Ovary (tissue), 9 donors: ENCODE measurements around the gene TNP2. TPM values are rescaled to one million over a fixed set of nuclear protein-coding genes. Genes with fewer than 3 reads are reported as not detected.

Source experiments
- DNase-seq, 5 donors: peaks; one replicate each; pipeline ENCODE4 v3.0.0-alpha.2; 2019 to 2020
- H3K27ac ChIP-seq, 2 donors: fragments of 200-600 bp; one replicate each; pipeline versions ENCODE4 v1.5.1 to v1.8.0; 2019 to 2022
- H3K27me3 ChIP-seq: fragments of 200-600 bp; one replicate; pipeline ENCODE4 v1.8.0; 2022
- H3K36me3 ChIP-seq: fragments of 200-600 bp; sonication (generic); one replicate; pipeline ENCODE4 v1.5.1; 2019
- H3K4me1 ChIP-seq: one replicate; pipeline ENCODE4 v1.8.1; 2013; ENCODE audit warnings: mild to moderate bottlenecking, moderate library complexity; ENCODE audit not compliant: insufficient read depth
- H3K4me3 ChIP-seq: fragments of 200-600 bp; sonication (generic); one replicate; pipeline ENCODE4 v1.5.1; 2017
- H3K9me3 ChIP-seq, 2 donors: fragments of 200-600 bp in 1 of 2; sonication (generic) in 1 of 2; one replicate each; pipeline versions ENCODE4 v1.5.1 to v1.8.1; 2013 to 2019; ENCODE audit warnings: mild to moderate bottlenecking in 1 of 2, moderate library complexity in 1 of 2
- EP300 ChIP-seq: sonication (generic); formaldehyde crosslinking; IDR thresholded peaks from one replicate; pipeline ENCODE4 v1.6.1; 2017; ENCODE audit warnings: antibody characterized with exemption
- POLR2A ChIP-seq: fragments of 450-650 bp; IDR thresholded peaks from one replicate; pipeline ENCODE4 v1.6.1; 2017; ENCODE audit warnings: antibody characterized with exemption, mild to moderate bottlenecking, moderate library complexity
- WGBS, 3 donors: extraction: QIAGEN DNeasy Blood & Tissue Kit in 1 of 3; methylation state at CpG; one replicate each; pipeline versions ENCODE4 v1.1.5 to v1.1.7; 2013 to 2017; 5-methylcytosine and 5-hydroxymethylcytosine counted together
- intact Hi-C, 4 donors: fragments of 100-400 bp; cut with DNase I; formaldehyde crosslinking; loops; one replicate each; pipeline versions ENCODE4 v1.11.0 to v1.15.1; 2022 to 2023
- polyA plus RNA-seq, 2 donors: library from polyadenylated mRNA; stranded (reverse); fragments of 200-250 nt in 1 of 2; fragments of 350-450 nt in 1 of 2; fragmentation: Illumina TruSeq in 1 of 2; extraction: RNeasy Lipid Tissue Mini Kit (QIAGEN cat#74804) in 1 of 2; gene quantifications; one replicate each; pipeline ENCODE4 v1.2.3, GENCODE V29; 2013 to 2014
- total RNA-seq, 7 donors: library from RNA; depleted of rRNA in 2 of 7; stranded (reverse); fragments of >200 nt in 2 of 7; fragmentation: NEBNext Ultra II Directional in 3 of 7; extraction: Animal tissue kit (Norgen Biotek cat#: 25700) in 3 of 7; gene quantifications; one replicate each; pipeline versions ENCODE4 v1.1.0 to v1.2.4, GENCODE V29; 2016 to 2023
- TF ChIP-seq, protein P1 (sequence below), 3 donors: fragments of 450-650 bp in 2 of 3; fragments of 200-600 bp in 1 of 3; IDR thresholded peaks; one replicate each; pipeline versions ENCODE4 v1.5.1 to v1.8.0; 2016 to 2022; ENCODE audit warnings: antibody characterized with exemption in 3 of 3, mild to moderate bottlenecking in 1 of 3
- donor health status: DM: no; HTN: no; CAD: no; lungs with moderate emphysema.
- donor health status: DM: no; HTN: no; CAD: no.
- donor health status: Bipolar disorder and iron deficiency.
- donor health status: DM: yes; HTN: yes; CAD: no.
- donor health status: DM: no; HTN: no; CAD: no.
- donor health status: DM: yes; HTN: yes; CAD: no.

TNP2 gene
- total and polyA plus RNA-seq, 9 donors = not detected

GRCh38 chr16:11233727-11234376 lies 35.3 kb downstream of the TNP2 start:
- intact Hi-C loops = no loop called here
- no peak for DNase-seq
- H3K4me1 ChIP-seq = no peaks in the 10 kb centered on the region
- TF ChIP-seq, protein P1, sequence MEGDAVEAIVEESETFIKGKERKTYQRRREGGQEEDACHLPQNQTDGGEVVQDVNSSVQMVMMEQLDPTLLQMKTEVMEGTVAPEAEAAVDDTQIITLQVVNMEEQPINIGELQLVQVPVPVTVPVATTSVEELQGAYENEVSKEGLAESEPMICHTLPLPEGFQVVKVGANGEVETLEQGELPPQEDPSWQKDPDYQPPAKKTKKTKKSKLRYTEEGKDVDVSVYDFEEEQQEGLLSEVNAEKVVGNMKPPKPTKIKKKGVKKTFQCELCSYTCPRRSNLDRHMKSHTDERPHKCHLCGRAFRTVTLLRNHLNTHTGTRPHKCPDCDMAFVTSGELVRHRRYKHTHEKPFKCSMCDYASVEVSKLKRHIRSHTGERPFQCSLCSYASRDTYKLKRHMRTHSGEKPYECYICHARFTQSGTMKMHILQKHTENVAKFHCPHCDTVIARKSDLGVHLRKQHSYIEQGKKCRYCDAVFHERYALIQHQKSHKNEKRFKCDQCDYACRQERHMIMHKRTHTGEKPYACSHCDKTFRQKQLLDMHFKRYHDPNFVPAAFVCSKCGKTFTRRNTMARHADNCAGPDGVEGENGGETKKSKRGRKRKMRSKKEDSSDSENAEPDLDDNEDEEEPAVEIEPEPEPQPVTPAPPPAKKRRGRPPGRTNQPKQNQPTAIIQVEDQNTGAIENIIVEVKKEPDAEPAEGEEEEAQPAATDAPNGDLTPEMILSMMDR (IDR thresholded peaks at IDR 0.05) = no peak
- TF ChIP-seq EP300 = no peak
- TF ChIP-seq POLR2A = no peak
- no peaks in the 10 kb centered on the region for H3K9me3 ChIP-seq
- no peak overlapping the region for H3K4me3 ChIP-seq
- no peaks in the 10 kb centered on the region for H3K27me3 ChIP-seq
- H3K36me3 ChIP-seq = no peaks in the 10 kb centered on the region
- no peak overlapping the region for H3K27ac ChIP-seq
- WGBS, 3 donors = 87 to 95% (median 89%) methylated on average over 8 of the region's 8 CpGs

- 75 to 78% (median 75%) methylated on average over 35 of the region's 35 CpGs for WGBS, 3 donors
- H3K4me3 ChIP-seq = no peak overlapping the region
- intact Hi-C loops = no loop called here
These were observed 36.0 kb downstream of the TNP2 start for GRCh38 chr16:11232852-11233726.

DNA sequence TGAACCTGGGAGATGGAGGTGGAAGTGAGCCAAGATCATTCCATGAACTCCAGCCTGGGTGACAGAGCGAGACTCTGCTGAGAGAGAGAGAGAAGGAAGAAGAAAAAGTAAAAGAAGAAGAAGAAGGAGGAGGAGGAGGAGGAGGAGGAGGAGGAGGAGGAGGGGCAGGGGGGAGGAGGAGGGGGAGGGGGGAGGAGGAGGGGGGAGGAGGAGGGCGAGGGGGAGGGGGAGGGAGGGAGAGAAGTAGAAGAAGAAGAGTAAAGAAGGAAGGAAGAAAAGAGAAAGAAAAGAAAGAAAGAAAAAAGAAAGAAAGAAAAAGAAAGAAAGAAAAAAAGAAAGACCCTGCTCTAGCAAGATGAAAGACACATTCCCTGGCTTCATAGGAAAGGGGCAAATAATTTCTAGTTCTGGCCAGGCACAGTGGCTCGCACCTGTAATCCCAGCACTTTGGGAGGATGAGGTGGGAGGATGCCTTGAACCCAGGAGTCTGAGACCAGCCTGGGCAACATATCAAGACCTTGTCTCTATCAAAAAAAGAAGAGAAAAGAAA lies 36.7 kb downstream of the TNP2 start:
- TF ChIP-seq, protein P1 (IDR thresholded peaks at IDR 0.05) = no peak
- TF ChIP-seq EP300 (no peak), POLR2A (no peak)
- H3K4me3 ChIP-seq = no peak overlapping the region
- H3K36me3 ChIP-seq = no peaks in the 10 kb centered on the region
- no peak for DNase-seq
- 79 to 90% (median 85%) methylated on average over 2 of the region's 3 CpGs for WGBS, 3 donors
- no peak overlapping the region for H3K27ac ChIP-seq
- H3K9me3 ChIP-seq = no peaks in the 10 kb centered on the region
- no peaks in the 10 kb centered on the region for H3K27me3 ChIP-seq
- no peaks in the 10 kb centered on the region for H3K4me1 ChIP-seq
- intact Hi-C loops = no loop called here

More at GRCh38 chr16:11232852-11233726, 36.0 kb downstream of the TNP2 start:
- no peak for DNase-seq
- Histone ChIP-seq H3K9me3 (no peaks in the 10 kb centered on the region), H3K27me3 (no peaks in the 10 kb centered on the region), H3K27ac (no peak overlapping the region), H3K36me3 (no peaks in the 10 kb centered on the region), H3K4me1 (no peaks in the 10 kb centered on the region)
- TF ChIP-seq POLR2A (no peak), EP300 (no peak)
- TF ChIP-seq, protein P1 (IDR thresholded peaks at IDR 0.05) = no peak

- TF ChIP-seq, protein P1 (IDR thresholded peaks at IDR 0.05) = no peak
- TF ChIP-seq EP300 = no peak
- no peak for TF ChIP-seq POLR2A
- WGBS, 3 donors = 51 to 61% (median 54%) methylated on average over 10 of the region's 10 CpGs
These were observed 37.7 kb downstream of the TNP2 start for GRCh38 chr16:11231367-11231970.

More at GRCh38 chr16:11231367-11231970, 37.7 kb downstream of the TNP2 start:
- Histone ChIP-seq H3K36me3 (no peaks in the 10 kb centered on the region), H3K9me3 (no peaks in the 10 kb centered on the region), H3K4me1 (no peaks in the 10 kb centered on the region), H3K4me3 (no peak overlapping the region), H3K27me3 (no peaks in the 10 kb centered on the region), H3K27ac (no peak overlapping the region)
- intact Hi-C loops = no loop called here
- no peak for DNase-seq
